ENCODE results near the gene PEX14. TPM values are rescaled to one million over a fixed set of nuclear protein-coding genes. Genes with fewer than 3 reads are reported as not detected.

The PEX14 gene
- total RNA-seq, 2 donors from 2014 or later: 19.7 to 21.5 TPM

GRCh38 chr1:10659646-10660540, 185.1 kb downstream of the PEX14 start:
- ATAC-seq (no peak), DNase-seq (no peak)
- intact Hi-C loops (cut with DNase I, micrococcal nuclease): no loop called here

GRCh38 chr1:10661453-10661852, 186.7 kb downstream of the PEX14 start:
- ATAC-seq: no peak
- DNase-seq: no peak
- intact Hi-C loops (cut with DNase I, micrococcal nuclease): no loop called here

GRCh38 chr1:10662090-10662688, 187.4 kb downstream of the PEX14 start:
- intact Hi-C loops (cut with DNase I, micrococcal nuclease): no loop called here
- ATAC-seq (no peak), DNase-seq (no peak)

GRCh38 chr1:10662824-10663677, 188.3 kb downstream of the PEX14 start:
- ATAC-seq (no peak), DNase-seq (no peak)
- intact Hi-C loops (cut with DNase I, micrococcal nuclease): no loop called here

GRCh38 chr1:10663678-10664035, 188.9 kb downstream of the PEX14 start:
- peak in 1 of 2 donors; percentile 65 for DNase-seq
- intact Hi-C loops (cut with DNase I, micrococcal nuclease): no loop called here
- peak; percentile 16 for ATAC-seq

- no peak for DNase-seq
- peak; percentile 3 for ATAC-seq
- intact Hi-C loops (cut with DNase I, micrococcal nuclease): no loop called here
Measured at GRCh38 chr1:10664251-10664650, 189.5 kb downstream of the PEX14 start.

- ATAC-seq (no peak), DNase-seq (no peak)
- intact Hi-C loops (cut with DNase I, micrococcal nuclease): no loop called here
Measured at GRCh38 chr1:10665226-10665625, 190.5 kb downstream of the PEX14 start.

GRCh38 chr1:10665930-10666850, 191.4 kb downstream of the PEX14 start:
- ATAC-seq (peak; percentile 8), DNase-seq (peak in 1 of 2 donors; percentile 67)
- intact Hi-C loops (cut with DNase I, micrococcal nuclease): no loop called here

GRCh38 chr1:10667861-10668761, 193.4 kb downstream of the PEX14 start:
- DNase-seq: no peak
- ATAC-seq: no peak
- intact Hi-C loops (cut with DNase I, micrococcal nuclease): no loop called here

- ATAC-seq (no peak), DNase-seq (no peak)
- intact Hi-C loops (cut with DNase I, micrococcal nuclease): no loop called here
Measured at GRCh38 chr1:10669570-10669969, 194.8 kb downstream of the PEX14 start.

GRCh38 chr1:10670190-10670589, 195.4 kb downstream of the PEX14 start:
- no peak for DNase-seq
- intact Hi-C loops (cut with DNase I, micrococcal nuclease): no loop called here
- no peak for ATAC-seq

GRCh38 chr1:10671090-10671489, 196.3 kb downstream of the PEX14 start:
- no peak for ATAC-seq
- intact Hi-C loops (cut with DNase I, micrococcal nuclease): no loop called here
- no peak for DNase-seq

- ATAC-seq (peak; percentile 4), DNase-seq (no peak)
- intact Hi-C loops (cut with DNase I, micrococcal nuclease): no loop called here
Measured at GRCh38 chr1:10671622-10672342, 197.0 kb downstream of the PEX14 start.

- ATAC-seq (no peak), DNase-seq (no peak)
- intact Hi-C loops (cut with DNase I, micrococcal nuclease): no loop called here
Measured at GRCh38 chr1:10672343-10673050, 197.7 kb downstream of the PEX14 start.

- ATAC-seq (no peak), DNase-seq (no peak)
- intact Hi-C loops (cut with DNase I, micrococcal nuclease): no loop called here
Measured at GRCh38 chr1:10673109-10673711, 198.5 kb downstream of the PEX14 start.

GRCh38 chr1:10674222-10674621, 199.5 kb downstream of the PEX14 start:
- DNase-seq (no peak), ATAC-seq (no peak)
- intact Hi-C loops (cut with DNase I, micrococcal nuclease): no loop called here

All from left colon (tissue), 2 donors.